Measurements from ENCODE around the gene MIEF1. TPM values are rescaled to one million over a fixed set of nuclear protein-coding genes. Genes with fewer than 3 reads are reported as not detected.

The MIEF1 gene
- total and polyA plus RNA-seq, 2 of the 8 experiments (the other 6 are each of a cell fraction or from before 2014, with no cell fraction given), result 16.8 to 32.7 TPM

DNA sequence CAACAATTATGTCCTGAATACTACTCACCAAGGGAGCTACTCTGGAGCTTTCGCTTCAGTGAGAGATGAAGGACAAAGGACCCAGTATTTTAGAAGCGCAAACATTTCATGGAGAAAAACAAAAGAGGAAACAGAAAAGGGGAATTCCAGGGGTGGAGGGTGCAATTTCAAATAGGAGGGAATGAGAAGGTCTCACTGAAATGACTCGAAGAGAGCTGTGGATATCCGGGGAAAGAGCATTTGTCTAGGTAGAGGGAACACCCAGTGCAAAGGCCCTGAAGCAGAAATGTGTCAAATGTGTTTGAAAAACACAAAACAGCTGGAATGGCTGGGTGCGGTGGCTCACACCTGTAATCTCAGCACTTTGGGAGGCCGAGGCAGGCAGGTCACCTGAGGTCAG lies 28.0 kb downstream of the MIEF1 start (continued):
- TF ChIP-seq, protein P1, sequence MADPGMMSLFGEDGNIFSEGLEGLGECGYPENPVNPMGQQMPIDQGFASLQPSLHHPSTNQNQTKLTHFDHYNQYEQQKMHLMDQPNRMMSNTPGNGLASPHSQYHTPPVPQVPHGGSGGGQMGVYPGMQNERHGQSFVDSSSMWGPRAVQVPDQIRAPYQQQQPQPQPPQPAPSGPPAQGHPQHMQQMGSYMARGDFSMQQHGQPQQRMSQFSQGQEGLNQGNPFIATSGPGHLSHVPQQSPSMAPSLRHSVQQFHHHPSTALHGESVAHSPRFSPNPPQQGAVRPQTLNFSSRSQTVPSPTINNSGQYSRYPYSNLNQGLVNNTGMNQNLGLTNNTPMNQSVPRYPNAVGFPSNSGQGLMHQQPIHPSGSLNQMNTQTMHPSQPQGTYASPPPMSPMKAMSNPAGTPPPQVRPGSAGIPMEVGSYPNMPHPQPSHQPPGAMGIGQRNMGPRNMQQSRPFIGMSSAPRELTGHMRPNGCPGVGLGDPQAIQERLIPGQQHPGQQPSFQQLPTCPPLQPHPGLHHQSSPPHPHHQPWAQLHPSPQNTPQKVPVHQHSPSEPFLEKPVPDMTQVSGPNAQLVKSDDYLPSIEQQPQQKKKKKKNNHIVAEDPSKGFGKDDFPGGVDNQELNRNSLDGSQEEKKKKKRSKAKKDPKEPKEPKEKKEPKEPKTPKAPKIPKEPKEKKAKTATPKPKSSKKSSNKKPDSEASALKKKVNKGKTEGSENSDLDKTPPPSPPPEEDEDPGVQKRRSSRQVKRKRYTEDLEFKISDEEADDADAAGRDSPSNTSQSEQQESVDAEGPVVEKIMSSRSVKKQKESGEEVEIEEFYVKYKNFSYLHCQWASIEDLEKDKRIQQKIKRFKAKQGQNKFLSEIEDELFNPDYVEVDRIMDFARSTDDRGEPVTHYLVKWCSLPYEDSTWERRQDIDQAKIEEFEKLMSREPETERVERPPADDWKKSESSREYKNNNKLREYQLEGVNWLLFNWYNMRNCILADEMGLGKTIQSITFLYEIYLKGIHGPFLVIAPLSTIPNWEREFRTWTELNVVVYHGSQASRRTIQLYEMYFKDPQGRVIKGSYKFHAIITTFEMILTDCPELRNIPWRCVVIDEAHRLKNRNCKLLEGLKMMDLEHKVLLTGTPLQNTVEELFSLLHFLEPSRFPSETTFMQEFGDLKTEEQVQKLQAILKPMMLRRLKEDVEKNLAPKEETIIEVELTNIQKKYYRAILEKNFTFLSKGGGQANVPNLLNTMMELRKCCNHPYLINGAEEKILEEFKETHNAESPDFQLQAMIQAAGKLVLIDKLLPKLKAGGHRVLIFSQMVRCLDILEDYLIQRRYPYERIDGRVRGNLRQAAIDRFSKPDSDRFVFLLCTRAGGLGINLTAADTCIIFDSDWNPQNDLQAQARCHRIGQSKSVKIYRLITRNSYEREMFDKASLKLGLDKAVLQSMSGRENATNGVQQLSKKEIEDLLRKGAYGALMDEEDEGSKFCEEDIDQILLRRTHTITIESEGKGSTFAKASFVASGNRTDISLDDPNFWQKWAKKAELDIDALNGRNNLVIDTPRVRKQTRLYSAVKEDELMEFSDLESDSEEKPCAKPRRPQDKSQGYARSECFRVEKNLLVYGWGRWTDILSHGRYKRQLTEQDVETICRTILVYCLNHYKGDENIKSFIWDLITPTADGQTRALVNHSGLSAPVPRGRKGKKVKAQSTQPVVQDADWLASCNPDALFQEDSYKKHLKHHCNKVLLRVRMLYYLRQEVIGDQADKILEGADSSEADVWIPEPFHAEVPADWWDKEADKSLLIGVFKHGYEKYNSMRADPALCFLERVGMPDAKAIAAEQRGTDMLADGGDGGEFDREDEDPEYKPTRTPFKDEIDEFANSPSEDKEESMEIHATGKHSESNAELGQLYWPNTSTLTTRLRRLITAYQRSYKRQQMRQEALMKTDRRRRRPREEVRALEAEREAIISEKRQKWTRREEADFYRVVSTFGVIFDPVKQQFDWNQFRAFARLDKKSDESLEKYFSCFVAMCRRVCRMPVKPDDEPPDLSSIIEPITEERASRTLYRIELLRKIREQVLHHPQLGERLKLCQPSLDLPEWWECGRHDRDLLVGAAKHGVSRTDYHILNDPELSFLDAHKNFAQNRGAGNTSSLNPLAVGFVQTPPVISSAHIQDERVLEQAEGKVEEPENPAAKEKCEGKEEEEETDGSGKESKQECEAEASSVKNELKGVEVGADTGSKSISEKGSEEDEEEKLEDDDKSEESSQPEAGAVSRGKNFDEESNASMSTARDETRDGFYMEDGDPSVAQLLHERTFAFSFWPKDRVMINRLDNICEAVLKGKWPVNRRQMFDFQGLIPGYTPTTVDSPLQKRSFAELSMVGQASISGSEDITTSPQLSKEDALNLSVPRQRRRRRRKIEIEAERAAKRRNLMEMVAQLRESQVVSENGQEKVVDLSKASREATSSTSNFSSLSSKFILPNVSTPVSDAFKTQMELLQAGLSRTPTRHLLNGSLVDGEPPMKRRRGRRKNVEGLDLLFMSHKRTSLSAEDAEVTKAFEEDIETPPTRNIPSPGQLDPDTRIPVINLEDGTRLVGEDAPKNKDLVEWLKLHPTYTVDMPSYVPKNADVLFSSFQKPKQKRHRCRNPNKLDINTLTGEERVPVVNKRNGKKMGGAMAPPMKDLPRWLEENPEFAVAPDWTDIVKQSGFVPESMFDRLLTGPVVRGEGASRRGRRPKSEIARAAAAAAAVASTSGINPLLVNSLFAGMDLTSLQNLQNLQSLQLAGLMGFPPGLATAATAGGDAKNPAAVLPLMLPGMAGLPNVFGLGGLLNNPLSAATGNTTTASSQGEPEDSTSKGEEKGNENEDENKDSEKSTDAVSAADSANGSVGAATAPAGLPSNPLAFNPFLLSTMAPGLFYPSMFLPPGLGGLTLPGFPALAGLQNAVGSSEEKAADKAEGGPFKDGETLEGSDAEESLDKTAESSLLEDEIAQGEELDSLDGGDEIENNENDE (IDR thresholded peaks at IDR 0.05; ENCODE audit: insufficient replicate concordance, low read length), result no peak
- TF ChIP-seq KDM1A (IDR thresholded peaks at IDR 0.05; ENCODE audit: borderline replicate concordance, low read length) (no peak), POLR2A (IDR thresholded peaks at IDR 0.05; ENCODE audit: control extremely low read depth in 1 of 2, low read depth in 2 of 2, low read length in 2 of 2) (no peak), ASH2L (IDR thresholded peaks at IDR 0.05; ENCODE audit: low read length) (no peak), JUND (IDR thresholded peaks at IDR 0.05; ENCODE audit: low read length) (no peak), SUZ12 (IDR thresholded peaks at IDR 0.05; ENCODE audit: low read length) (no peak), BCL11A (IDR thresholded peaks at IDR 0.05; ENCODE audit: low read depth in 2 of 2, low read length in 2 of 2) (no peak)
- TF ChIP-seq, protein P2, sequence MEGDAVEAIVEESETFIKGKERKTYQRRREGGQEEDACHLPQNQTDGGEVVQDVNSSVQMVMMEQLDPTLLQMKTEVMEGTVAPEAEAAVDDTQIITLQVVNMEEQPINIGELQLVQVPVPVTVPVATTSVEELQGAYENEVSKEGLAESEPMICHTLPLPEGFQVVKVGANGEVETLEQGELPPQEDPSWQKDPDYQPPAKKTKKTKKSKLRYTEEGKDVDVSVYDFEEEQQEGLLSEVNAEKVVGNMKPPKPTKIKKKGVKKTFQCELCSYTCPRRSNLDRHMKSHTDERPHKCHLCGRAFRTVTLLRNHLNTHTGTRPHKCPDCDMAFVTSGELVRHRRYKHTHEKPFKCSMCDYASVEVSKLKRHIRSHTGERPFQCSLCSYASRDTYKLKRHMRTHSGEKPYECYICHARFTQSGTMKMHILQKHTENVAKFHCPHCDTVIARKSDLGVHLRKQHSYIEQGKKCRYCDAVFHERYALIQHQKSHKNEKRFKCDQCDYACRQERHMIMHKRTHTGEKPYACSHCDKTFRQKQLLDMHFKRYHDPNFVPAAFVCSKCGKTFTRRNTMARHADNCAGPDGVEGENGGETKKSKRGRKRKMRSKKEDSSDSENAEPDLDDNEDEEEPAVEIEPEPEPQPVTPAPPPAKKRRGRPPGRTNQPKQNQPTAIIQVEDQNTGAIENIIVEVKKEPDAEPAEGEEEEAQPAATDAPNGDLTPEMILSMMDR (IDR thresholded peaks at IDR 0.05; ENCODE audit: control extremely low read depth in 1 of 3, insufficient read depth in 1 of 3, low read depth in 1 of 3, low read length in 3 of 3), result no peak
